ENCODE measurements around the gene TPBGL.

DNA sequence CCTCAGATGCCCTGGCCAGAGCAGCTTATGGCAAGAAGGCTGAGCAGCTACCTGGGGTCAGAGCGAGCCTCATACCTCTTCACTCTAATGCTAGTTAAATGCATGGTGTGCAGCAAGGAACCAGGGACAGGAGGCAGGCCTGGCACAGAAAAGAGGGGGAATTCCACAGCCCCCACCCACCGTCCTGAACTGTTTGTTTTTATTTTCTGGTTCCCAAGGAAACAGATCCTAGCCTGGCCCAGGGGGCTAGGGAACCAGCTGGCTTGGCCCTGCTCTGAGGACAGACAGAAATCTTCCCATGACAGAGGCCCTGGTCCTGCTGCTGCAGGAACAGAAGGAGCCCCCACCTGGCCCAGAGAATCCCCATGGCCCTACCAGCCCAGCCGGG, 49.2 kb upstream of the TPBGL start:
- TF ChIP-seq, protein P1, sequence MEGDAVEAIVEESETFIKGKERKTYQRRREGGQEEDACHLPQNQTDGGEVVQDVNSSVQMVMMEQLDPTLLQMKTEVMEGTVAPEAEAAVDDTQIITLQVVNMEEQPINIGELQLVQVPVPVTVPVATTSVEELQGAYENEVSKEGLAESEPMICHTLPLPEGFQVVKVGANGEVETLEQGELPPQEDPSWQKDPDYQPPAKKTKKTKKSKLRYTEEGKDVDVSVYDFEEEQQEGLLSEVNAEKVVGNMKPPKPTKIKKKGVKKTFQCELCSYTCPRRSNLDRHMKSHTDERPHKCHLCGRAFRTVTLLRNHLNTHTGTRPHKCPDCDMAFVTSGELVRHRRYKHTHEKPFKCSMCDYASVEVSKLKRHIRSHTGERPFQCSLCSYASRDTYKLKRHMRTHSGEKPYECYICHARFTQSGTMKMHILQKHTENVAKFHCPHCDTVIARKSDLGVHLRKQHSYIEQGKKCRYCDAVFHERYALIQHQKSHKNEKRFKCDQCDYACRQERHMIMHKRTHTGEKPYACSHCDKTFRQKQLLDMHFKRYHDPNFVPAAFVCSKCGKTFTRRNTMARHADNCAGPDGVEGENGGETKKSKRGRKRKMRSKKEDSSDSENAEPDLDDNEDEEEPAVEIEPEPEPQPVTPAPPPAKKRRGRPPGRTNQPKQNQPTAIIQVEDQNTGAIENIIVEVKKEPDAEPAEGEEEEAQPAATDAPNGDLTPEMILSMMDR (IDR thresholded peaks at IDR 0.05) = no peak
- TF ChIP-seq POLR2A (IDR thresholded peaks at IDR 0.05) = no peak
